ENCODE data around the gene NPC2.

DNA sequence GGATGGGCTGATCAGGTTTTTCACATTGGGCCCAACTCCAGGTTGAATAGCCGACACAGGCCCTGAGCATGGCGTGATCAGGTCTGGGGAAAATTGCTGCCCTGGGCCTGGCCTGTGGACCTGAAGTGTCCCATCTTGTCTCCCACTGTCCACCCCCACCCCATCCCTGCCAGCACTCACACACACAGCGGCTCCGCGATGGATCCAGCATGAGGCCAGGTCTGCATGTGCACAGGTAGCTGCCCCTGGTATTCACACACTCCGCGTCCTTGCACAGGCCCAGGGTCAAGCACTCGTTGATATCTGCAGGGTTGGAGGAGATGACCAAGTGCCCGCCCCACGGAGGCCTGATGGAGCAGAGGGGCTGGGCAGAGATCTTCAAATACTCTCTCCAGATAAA, 39.1 kb upstream of the NPC2 start:
- TF ChIP-seq EZH2 (IDR thresholded peaks at IDR 0.05; ENCODE audit: insufficient read depth, poor library complexity, severe bottlenecking): no peak
- TF ChIP-seq EZH2phosphoT487 (IDR thresholded peaks at IDR 0.05; ENCODE audit: insufficient read depth, low read depth): no peak
